GM23338 (cell line): ENCODE measurements around the gene AJM1. TPM values are rescaled to one million over a fixed set of nuclear protein-coding genes. Genes with fewer than 3 reads are reported as not detected.
A peak's percentile ranks its signal among the peaks of the same experiment; 100 is the strongest.

Experiments used
- ATAC-seq: fragments of 200-7000 bp; cut with Tn5 transposase; 3 replicates; pipeline ENCODE4 v1.9.1; 2020
- DNase-seq: peaks from one replicate; pipeline ENCODE4 v3.0.0-alpha.2; 2015; ENCODE audit warnings: low spot score
- H2AFZ ChIP-seq: fragments of 200-600 bp; sonication (generic); 2 replicates; pipeline ENCODE4 v1.8.0; 2016; ENCODE audit warnings: antibody characterized with exemption, mild to moderate bottlenecking, moderate library complexity
- H3F3A ChIP-seq: fragments of 200-600 bp; sonication (generic); replicated peaks from 2 replicates; pipeline ENCODE4 v1.8.0; 2017; ENCODE audit warnings: antibody characterized with exemption, mixed run types, low read depth
- H3K27ac ChIP-seq: fragments of 200-600 bp; sonication (generic); 2 replicates; pipeline ENCODE4 v1.6.1; 2016; ENCODE audit warnings: low read depth
- H3K27me3 ChIP-seq: fragments of 200-600 bp; sonication (generic); 2 replicates; pipeline ENCODE4 v1.8.0; 2016; ENCODE audit warnings: mild to moderate bottlenecking, mixed run types, moderate library complexity; ENCODE audit not compliant: insufficient read depth
- H3K36me3 ChIP-seq: fragments of 200-600 bp; sonication (generic); 2 replicates; pipeline ENCODE4 v1.8.0; 2016; ENCODE audit warnings: mild to moderate bottlenecking; ENCODE audit not compliant: insufficient read depth
- H3K4me1 ChIP-seq: fragments of 200-600 bp; sonication (generic); 2 replicates; pipeline ENCODE4 v1.8.0; 2016; ENCODE audit warnings: mild to moderate bottlenecking, moderate library complexity; ENCODE audit not compliant: insufficient read depth
- H3K4me2 ChIP-seq: fragments of 200-600 bp; sonication (generic); 2 replicates; pipeline ENCODE4 v1.7.1; 2017; ENCODE audit warnings: mixed run types
- H3K4me3 ChIP-seq: fragments of 200-600 bp; sonication (generic); 2 replicates; pipeline ENCODE4 v1.6.1; 2016; ENCODE audit warnings: mixed run types
- H3K79me2 ChIP-seq: fragments of 200-600 bp; sonication (generic); replicated peaks from 2 replicates; pipeline ENCODE4 v1.8.0; 2017; ENCODE audit warnings: mild to moderate bottlenecking; ENCODE audit not compliant: insufficient read depth
- H3K9me2 ChIP-seq: fragments of 200-600 bp; sonication (generic); 2 replicates; pipeline ENCODE4 v1.8.0; 2017; ENCODE audit not compliant: insufficient read depth
- H4K20me1 ChIP-seq: fragments of 200-600 bp; sonication (generic); replicated peaks from 2 replicates; pipeline ENCODE4 v1.8.0; 2017; ENCODE audit warnings: mild to moderate bottlenecking; ENCODE audit not compliant: insufficient read depth
- H3K27ac Mint-ChIP-seq: 2 replicates; pipeline ENCODE4 v1.8.0; 2020; ENCODE audit warnings: inconsistent platforms, mild to moderate bottlenecking, moderate library complexity, mixed read lengths
- H3K27me3 Mint-ChIP-seq: 3 replicates; pipeline ENCODE4 v1.8.0; 2022; ENCODE audit warnings: low read depth, mild to moderate bottlenecking, moderate library complexity, mixed read lengths, inconsistent platforms; ENCODE audit not compliant: insufficient read depth, poor library complexity
- H3K36me3 Mint-ChIP-seq: 3 replicates; pipeline ENCODE4 v1.8.0; 2021; ENCODE audit warnings: low read depth, mild to moderate bottlenecking, inconsistent platforms, moderate library complexity, mixed read lengths
- H3K4me1 Mint-ChIP-seq: 3 replicates; pipeline ENCODE4 v1.8.0; 2020; ENCODE audit warnings: mild to moderate bottlenecking, inconsistent platforms, mixed read lengths
- H3K4me3 Mint-ChIP-seq: 3 replicates; pipeline ENCODE4 v1.8.0; 2021; ENCODE audit warnings: moderate library complexity, mild to moderate bottlenecking, inconsistent platforms, mixed read lengths
- H3K9me3 Mint-ChIP-seq: 3 replicates; pipeline ENCODE4 v1.8.0; 2020; ENCODE audit warnings: moderate library complexity, mild to moderate bottlenecking, inconsistent platforms, mixed read lengths
- CREB1 ChIP-seq: fragments of 250-450 bp; sonication (Bioruptor Pico); IDR thresholded peaks from 2 replicates; pipeline ENCODE4 v1.5.0; 2020; ENCODE audit warnings: low read depth, mild to moderate bottlenecking, moderate library complexity
- EZH2 ChIP-seq: fragments of 200-600 bp; sonication (generic); IDR thresholded peaks from one replicate; pipeline ENCODE4 v1.8.0; 2017; ENCODE audit warnings: antibody characterized with exemption, mild to moderate bottlenecking, low read depth; ENCODE audit not compliant: unreplicated experiment
- EZH2phosphoT487 ChIP-seq: fragments of 200-600 bp; sonication (generic); IDR thresholded peaks from one replicate; pipeline ENCODE4 v1.8.1; 2018; ENCODE audit warnings: antibody characterized with exemption; ENCODE audit not compliant: unreplicated experiment
- JUNB ChIP-seq: IDR thresholded peaks from one replicate; pipeline ENCODE4 v1.6.1; 2016; ENCODE audit warnings: antibody characterized with exemption; ENCODE audit not compliant: unreplicated experiment
- NANOG ChIP-seq: IDR thresholded peaks from 2 replicates; pipeline ENCODE4 v1.6.1; 2016; ENCODE audit warnings: antibody characterized with exemption, borderline replicate concordance
- POLR2AphosphoS5 ChIP-seq: IDR thresholded peaks from 2 replicates; pipeline ENCODE4 v1.6.1; 2016; ENCODE audit warnings: antibody characterized with exemption, low read depth
- STAT1 ChIP-seq: IDR thresholded peaks from one replicate; pipeline ENCODE4 v1.6.1; 2016; ENCODE audit warnings: antibody characterized with exemption; ENCODE audit not compliant: unreplicated experiment
- ZNF114 ChIP-seq: fragments of 250-450 bp; sonication (Bioruptor Pico); IDR thresholded peaks from 2 replicates; pipeline ENCODE4 v1.5.0; 2020; ENCODE audit warnings: mild to moderate bottlenecking, moderate library complexity
- ZNF331 ChIP-seq: fragments of 250-450 bp; sonication (Bioruptor Pico); IDR thresholded peaks from 2 replicates; pipeline ENCODE4 v1.5.0; 2020; ENCODE audit warnings: low read depth, mild to moderate bottlenecking, moderate library complexity
- ZNF462 ChIP-seq: fragments of 250-450 bp; sonication (Bioruptor Pico); IDR thresholded peaks from 2 replicates; pipeline ENCODE4 v1.5.0; 2020; ENCODE audit warnings: mild to moderate bottlenecking, moderate library complexity
- polyA plus RNA-seq: library from polyadenylated mRNA; unstranded; fragments of >200 nt; fragmentation: Nextera tagmentation; extraction: Ambion mirVana; gene quantifications from 2 replicates; pipeline ENCODE4 v1.2.1, GENCODE V29; 2016
- total RNA-seq: library from RNA; depleted of rRNA; stranded (reverse); fragments of >200 nt; shearing (Covaris generic); gene quantifications from 2 replicates; pipeline ENCODE4 v1.2.3, GENCODE V29; 2014
- TF ChIP-seq, protein P1 (sequence below): IDR thresholded peaks from 2 replicates; pipeline ENCODE4 v1.6.1; 2016; ENCODE audit warnings: antibody characterized with exemption
- TF ChIP-seq, protein P2 (sequence below), 2 experiments: fragments of 200-600 bp in 1 of 2; sonication (generic) in 1 of 2; conservative IDR thresholded peaks; 2 replicates each; pipeline versions ENCODE4 v1.5.1 to v1.6.1; 2016 to 2017; ENCODE audit warnings: antibody characterized with exemption in 2 of 2, low read depth in 2 of 2, mild to moderate bottlenecking in 2 of 2, moderate library complexity in 1 of 2
- TF ChIP-seq, protein P3 (sequence below): IDR thresholded peaks from one replicate; pipeline ENCODE4 v1.6.1; 2018; ENCODE audit warnings: antibody characterized with exemption; ENCODE audit not compliant: unreplicated experiment

Gene AJM1
- total and polyA plus RNA-seq, 2 experiments from 2014 or later = 0.36 to 0.49 TPM

DNA sequence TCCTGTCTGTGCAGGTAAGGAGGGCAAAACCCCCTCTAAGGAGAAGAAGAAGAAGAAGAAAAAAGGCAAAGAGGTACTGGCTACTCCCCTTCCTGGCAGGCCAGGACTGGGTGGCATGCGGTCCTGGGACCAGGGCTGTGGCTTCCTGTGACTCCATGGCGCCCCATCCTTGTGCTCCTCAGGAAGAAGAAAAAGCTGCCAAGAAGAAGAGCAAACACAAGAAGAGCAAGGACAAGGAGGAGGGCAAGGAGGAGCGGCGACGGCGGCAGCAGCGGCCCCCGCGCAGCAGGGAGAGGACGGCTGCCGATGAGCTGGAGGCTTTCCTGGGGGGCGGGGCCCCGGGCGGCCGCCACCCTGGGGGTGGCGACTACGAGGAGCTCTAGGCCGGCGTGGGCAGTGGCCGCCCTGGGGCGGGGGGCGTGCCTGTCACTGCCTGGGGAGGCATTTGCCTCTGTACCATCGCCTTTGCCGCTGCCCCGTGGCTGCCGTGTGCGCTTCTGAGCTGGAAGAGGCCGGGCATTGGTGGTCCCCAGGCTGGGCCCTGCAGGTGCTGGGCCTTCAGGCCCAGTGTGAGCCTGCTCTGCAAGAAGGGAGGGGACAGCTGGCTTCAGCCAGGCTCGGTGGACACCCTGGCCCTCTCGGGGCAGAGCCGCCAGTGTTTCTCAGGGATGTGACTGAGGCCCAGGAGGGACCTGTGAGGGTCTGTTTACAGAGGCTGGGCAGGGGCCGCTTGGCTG lies 2.0 kb upstream of the AJM1 start:
- Histone ChIP-seq H3K79me2 (no peaks in the 10 kb centered on the region), H3K36me3 (no peaks in the 10 kb centered on the region), H4K20me1 (no peaks in the 10 kb centered on the region), H2AFZ (no peak overlapping the region), H3K4me2 (no peak overlapping the region), H3K27me3 (peaks cover 4% of the 10 kb centered on the region; the same call in 1 of the 2 replicates), H3F3A (no peaks in the 10 kb centered on the region), H3K9me2 (no peaks in the 10 kb centered on the region), H3K4me3 (no peak overlapping the region), H3K4me1 (peaks cover 15% of the 10 kb centered on the region; the same call in 1 of the 2 replicates), H3K27ac (no peak overlapping the region)
- Mint-ChIP-seq H3K4me3 (peak overlapping the region; percentile 3; the same call in 1 of the 3 replicates), H3K27ac (no peak overlapping the region), H3K36me3 (peaks cover 12% of the 10 kb centered on the region), H3K27me3 (peaks cover 39% of the 10 kb centered on the region), H3K4me1 (peaks cover 26% of the 10 kb centered on the region), H3K9me3 (no peaks in the 10 kb centered on the region; the same call in 2 of the 3 replicates)
- ATAC-seq (no peak; the same call in 1 of the 3 replicates), DNase-seq (no peak)
- TF ChIP-seq ZNF331 (CRISPR knock-in tag) (no peak), ZNF462 (no peak), NANOG (no peak), POLR2AphosphoS5 (no peak; the same call in 1 of the 2 replicates), EZH2phosphoT487 (no peak), JUNB (no peak), EZH2 (no peak), CREB1 (CRISPR knock-in tag) (no peak), ZNF114 (CRISPR knock-in tag) (no peak), STAT1 (no peak)
- TF ChIP-seq, protein P1, sequence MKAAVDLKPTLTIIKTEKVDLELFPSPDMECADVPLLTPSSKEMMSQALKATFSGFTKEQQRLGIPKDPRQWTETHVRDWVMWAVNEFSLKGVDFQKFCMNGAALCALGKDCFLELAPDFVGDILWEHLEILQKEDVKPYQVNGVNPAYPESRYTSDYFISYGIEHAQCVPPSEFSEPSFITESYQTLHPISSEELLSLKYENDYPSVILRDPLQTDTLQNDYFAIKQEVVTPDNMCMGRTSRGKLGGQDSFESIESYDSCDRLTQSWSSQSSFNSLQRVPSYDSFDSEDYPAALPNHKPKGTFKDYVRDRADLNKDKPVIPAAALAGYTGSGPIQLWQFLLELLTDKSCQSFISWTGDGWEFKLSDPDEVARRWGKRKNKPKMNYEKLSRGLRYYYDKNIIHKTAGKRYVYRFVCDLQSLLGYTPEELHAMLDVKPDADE = no peak
- TF ChIP-seq, protein P2, sequence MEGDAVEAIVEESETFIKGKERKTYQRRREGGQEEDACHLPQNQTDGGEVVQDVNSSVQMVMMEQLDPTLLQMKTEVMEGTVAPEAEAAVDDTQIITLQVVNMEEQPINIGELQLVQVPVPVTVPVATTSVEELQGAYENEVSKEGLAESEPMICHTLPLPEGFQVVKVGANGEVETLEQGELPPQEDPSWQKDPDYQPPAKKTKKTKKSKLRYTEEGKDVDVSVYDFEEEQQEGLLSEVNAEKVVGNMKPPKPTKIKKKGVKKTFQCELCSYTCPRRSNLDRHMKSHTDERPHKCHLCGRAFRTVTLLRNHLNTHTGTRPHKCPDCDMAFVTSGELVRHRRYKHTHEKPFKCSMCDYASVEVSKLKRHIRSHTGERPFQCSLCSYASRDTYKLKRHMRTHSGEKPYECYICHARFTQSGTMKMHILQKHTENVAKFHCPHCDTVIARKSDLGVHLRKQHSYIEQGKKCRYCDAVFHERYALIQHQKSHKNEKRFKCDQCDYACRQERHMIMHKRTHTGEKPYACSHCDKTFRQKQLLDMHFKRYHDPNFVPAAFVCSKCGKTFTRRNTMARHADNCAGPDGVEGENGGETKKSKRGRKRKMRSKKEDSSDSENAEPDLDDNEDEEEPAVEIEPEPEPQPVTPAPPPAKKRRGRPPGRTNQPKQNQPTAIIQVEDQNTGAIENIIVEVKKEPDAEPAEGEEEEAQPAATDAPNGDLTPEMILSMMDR (conservative IDR thresholded peaks at IDR 0.05; ENCODE audit: low read depth in 2 of 2) = no peak
- TF ChIP-seq, protein P3, sequence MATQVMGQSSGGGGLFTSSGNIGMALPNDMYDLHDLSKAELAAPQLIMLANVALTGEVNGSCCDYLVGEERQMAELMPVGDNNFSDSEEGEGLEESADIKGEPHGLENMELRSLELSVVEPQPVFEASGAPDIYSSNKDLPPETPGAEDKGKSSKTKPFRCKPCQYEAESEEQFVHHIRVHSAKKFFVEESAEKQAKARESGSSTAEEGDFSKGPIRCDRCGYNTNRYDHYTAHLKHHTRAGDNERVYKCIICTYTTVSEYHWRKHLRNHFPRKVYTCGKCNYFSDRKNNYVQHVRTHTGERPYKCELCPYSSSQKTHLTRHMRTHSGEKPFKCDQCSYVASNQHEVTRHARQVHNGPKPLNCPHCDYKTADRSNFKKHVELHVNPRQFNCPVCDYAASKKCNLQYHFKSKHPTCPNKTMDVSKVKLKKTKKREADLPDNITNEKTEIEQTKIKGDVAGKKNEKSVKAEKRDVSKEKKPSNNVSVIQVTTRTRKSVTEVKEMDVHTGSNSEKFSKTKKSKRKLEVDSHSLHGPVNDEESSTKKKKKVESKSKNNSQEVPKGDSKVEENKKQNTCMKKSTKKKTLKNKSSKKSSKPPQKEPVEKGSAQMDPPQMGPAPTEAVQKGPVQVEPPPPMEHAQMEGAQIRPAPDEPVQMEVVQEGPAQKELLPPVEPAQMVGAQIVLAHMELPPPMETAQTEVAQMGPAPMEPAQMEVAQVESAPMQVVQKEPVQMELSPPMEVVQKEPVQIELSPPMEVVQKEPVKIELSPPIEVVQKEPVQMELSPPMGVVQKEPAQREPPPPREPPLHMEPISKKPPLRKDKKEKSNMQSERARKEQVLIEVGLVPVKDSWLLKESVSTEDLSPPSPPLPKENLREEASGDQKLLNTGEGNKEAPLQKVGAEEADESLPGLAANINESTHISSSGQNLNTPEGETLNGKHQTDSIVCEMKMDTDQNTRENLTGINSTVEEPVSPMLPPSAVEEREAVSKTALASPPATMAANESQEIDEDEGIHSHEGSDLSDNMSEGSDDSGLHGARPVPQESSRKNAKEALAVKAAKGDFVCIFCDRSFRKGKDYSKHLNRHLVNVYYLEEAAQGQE = no peak
